Astrocyte of the spinal cord (primary cell): ENCODE results near the gene ELOVL2.

ENCODE experiments used
- DNase-seq: peaks from one replicate; pipeline ENCODE4 v3.0.0; 2011; ENCODE audit warnings: low read depth, low spot score
- H3K4me3 ChIP-seq: 2 replicates; pipeline ENCODE4 v1.5.1; 2011; ENCODE audit warnings: low read depth, mild to moderate bottlenecking, low read length, moderate library complexity
- CTCF ChIP-seq: IDR thresholded peaks from 2 replicates; pipeline ENCODE4 v1.5.1; 2012; ENCODE audit warnings: low read depth, mild to moderate bottlenecking, low read length, inconsistent platforms
- in situ Hi-C: cut with HindIII; loops from 2 replicates; pipeline ENCODE4 v1.10.0; 2017; ENCODE audit warnings: low sequenced_read_pairs

ELOVL2 gene

GRCh38 chr6:11025921-11026635 is 18.0 kb downstream of the ELOVL2 start:
- H3K4me3 ChIP-seq, result no peak overlapping the region
- in situ Hi-C loops, result no loop called here
- no peak for DNase-seq
- no peak for TF ChIP-seq CTCF

- H3K4me3 ChIP-seq, result no peak overlapping the region
- DNase-seq, result no peak
- in situ Hi-C loops, result no loop called here
- no peak for TF ChIP-seq CTCF
These were observed 19.0 kb downstream of the ELOVL2 start for GRCh38 chr6:11025130-11025529.

- no peak for TF ChIP-seq CTCF
- in situ Hi-C loops, result no loop called here
- H3K4me3 ChIP-seq, result no peak overlapping the region
- no peak for DNase-seq
These were observed 21.1 kb downstream of the ELOVL2 start for GRCh38 chr6:11023032-11023431.

GRCh38 chr6:11021714-11022113 is 22.4 kb downstream of the ELOVL2 start:
- DNase-seq, result no peak
- in situ Hi-C loops, result no loop called here
- no peak overlapping the region for H3K4me3 ChIP-seq
- no peak for TF ChIP-seq CTCF

GRCh38 chr6:11021003-11021402 is 23.1 kb downstream of the ELOVL2 start:
- H3K4me3 ChIP-seq, result no peak overlapping the region
- TF ChIP-seq CTCF, result no peak
- in situ Hi-C loops, result no loop called here
- no peak for DNase-seq

- no peak for TF ChIP-seq CTCF
- no peak overlapping the region for H3K4me3 ChIP-seq
- DNase-seq, result no peak
- in situ Hi-C loops, result no loop called here
These were observed 25.9 kb downstream of the ELOVL2 start for GRCh38 chr6:11018225-11018624.
